ENCODE results near the gene PRKAB2. TPM values are rescaled to one million over a fixed set of nuclear protein-coding genes. Genes with fewer than 3 reads are reported as not detected.

The PRKAB2 gene
- total and polyA plus RNA-seq, 2 experiments from 2014 or later = 24.7 to 29.3 TPM

GRCh38 chr1:147105909-147106308, 66.4 kb downstream of the PRKAB2 start:
- Histone ChIP-seq H3K27me3 (peaks cover 7% of the 10 kb centered on the region), H3K4me3 (no peak overlapping the region), H3K9me3 (ENCODE audit: low read depth) (no peaks in the 10 kb centered on the region), H3K27ac (no peak overlapping the region), H3K36me3 (no peaks in the 10 kb centered on the region), H3K4me1 (ENCODE audit: low read depth) (no peaks in the 10 kb centered on the region)
- no peak for TF ChIP-seq CTCF (IDR thresholded peaks at IDR 0.05; ENCODE audit: low read depth, low read length)
- DNase-seq (ENCODE audit: low read depth in 1 of 2, low spot score in 1 of 2) = no peak

Other genes with a start within 250 kb of the PRKAB2 start
- gene NBPF12, start 234.1 kb downstream of the PRKAB2 start, total RNA-seq = 6.2 and 10.5 TPM in 2 replicates
- 3.6 and 5.7 TPM in 2 replicates for gene NBPF12, start 234.1 kb downstream of the PRKAB2 start, polyA plus RNA-seq
- gene FMO5, start 52.9 kb upstream of the PRKAB2 start, total RNA-seq = 0.74 and 1.8 TPM in 2 replicates
- gene FMO5, start 52.9 kb upstream of the PRKAB2 start, polyA plus RNA-seq = 0.75 and 1.3 TPM in 2 replicates
- gene CHD1L, start 70.2 kb upstream of the PRKAB2 start, total RNA-seq = 21.0 and 22.4 TPM in 2 replicates
- 30.1 and 34.6 TPM in 2 replicates for gene CHD1L, start 70.2 kb upstream of the PRKAB2 start, polyA plus RNA-seq